ENCODE measurements around the gene CYP2B6.
"Not testable (repeated sequence)": the region's sequence is repeated elsewhere in the genome, so short reads cannot be mapped to it uniquely, and the experiment has no call there.

Gene CYP2B6

GRCh38 chr19:40959338-40959737, 31.7 kb upstream of the CYP2B6 start:
- TF ChIP-seq ZFX (IDR thresholded peaks at IDR 0.05; ENCODE audit: borderline replicate concordance) = no peak
- no peak for TF ChIP-seq CTCF (IDR thresholded peaks at IDR 0.05)
- H3K27ac ChIP-seq = no peak overlapping the region

GRCh38 chr19:40960062-40960685, 30.9 kb upstream of the CYP2B6 start:
- TF ChIP-seq CTCF (IDR thresholded peaks at IDR 0.05) (no peak), ZFX (IDR thresholded peaks at IDR 0.05; ENCODE audit: borderline replicate concordance) (no peak)
- H3K27ac ChIP-seq = no peak overlapping the region

GRCh38 chr19:40960780-40961179, 30.3 kb upstream of the CYP2B6 start:
- TF ChIP-seq CTCF (IDR thresholded peaks at IDR 0.05) (no peak), ZFX (IDR thresholded peaks at IDR 0.05; ENCODE audit: borderline replicate concordance) (no peak)

GRCh38 chr19:40962460-40962961, 28.6 kb upstream of the CYP2B6 start:
- H3K27ac ChIP-seq = no peak overlapping the region
- TF ChIP-seq ZFX (IDR thresholded peaks at IDR 0.05; ENCODE audit: borderline replicate concordance) (no peak), CTCF (IDR thresholded peaks at IDR 0.05) (no peak)

More at GRCh38 chr19:40960780-40961179, 30.3 kb upstream of the CYP2B6 start:
- H3K27ac ChIP-seq = no peak overlapping the region

GRCh38 chr19:40964361-40964760, 26.7 kb upstream of the CYP2B6 start:
- H3K27ac ChIP-seq = not testable (repeated sequence)

GRCh38 chr19:40965351-40965750, 25.7 kb upstream of the CYP2B6 start:
- H3K27ac ChIP-seq = not testable (repeated sequence)

GRCh38 chr19:40966591-40966990, 24.5 kb upstream of the CYP2B6 start:
- H3K27ac ChIP-seq = not testable (repeated sequence)

GRCh38 chr19:40968065-40968464, 23.0 kb upstream of the CYP2B6 start:
- H3K27ac ChIP-seq = not testable (repeated sequence)

- H3K27ac ChIP-seq = not testable (repeated sequence)
Measured at GRCh38 chr19:40969721-40970120, 21.4 kb upstream of the CYP2B6 start.

- H3K27ac ChIP-seq = not testable (repeated sequence)
Measured at GRCh38 chr19:40970396-40971345, 20.4 kb upstream of the CYP2B6 start.

Measured in 22Rv1 (cell line).